ENCODE results near the gene DNAH10.

DNAH10 gene, protein sequence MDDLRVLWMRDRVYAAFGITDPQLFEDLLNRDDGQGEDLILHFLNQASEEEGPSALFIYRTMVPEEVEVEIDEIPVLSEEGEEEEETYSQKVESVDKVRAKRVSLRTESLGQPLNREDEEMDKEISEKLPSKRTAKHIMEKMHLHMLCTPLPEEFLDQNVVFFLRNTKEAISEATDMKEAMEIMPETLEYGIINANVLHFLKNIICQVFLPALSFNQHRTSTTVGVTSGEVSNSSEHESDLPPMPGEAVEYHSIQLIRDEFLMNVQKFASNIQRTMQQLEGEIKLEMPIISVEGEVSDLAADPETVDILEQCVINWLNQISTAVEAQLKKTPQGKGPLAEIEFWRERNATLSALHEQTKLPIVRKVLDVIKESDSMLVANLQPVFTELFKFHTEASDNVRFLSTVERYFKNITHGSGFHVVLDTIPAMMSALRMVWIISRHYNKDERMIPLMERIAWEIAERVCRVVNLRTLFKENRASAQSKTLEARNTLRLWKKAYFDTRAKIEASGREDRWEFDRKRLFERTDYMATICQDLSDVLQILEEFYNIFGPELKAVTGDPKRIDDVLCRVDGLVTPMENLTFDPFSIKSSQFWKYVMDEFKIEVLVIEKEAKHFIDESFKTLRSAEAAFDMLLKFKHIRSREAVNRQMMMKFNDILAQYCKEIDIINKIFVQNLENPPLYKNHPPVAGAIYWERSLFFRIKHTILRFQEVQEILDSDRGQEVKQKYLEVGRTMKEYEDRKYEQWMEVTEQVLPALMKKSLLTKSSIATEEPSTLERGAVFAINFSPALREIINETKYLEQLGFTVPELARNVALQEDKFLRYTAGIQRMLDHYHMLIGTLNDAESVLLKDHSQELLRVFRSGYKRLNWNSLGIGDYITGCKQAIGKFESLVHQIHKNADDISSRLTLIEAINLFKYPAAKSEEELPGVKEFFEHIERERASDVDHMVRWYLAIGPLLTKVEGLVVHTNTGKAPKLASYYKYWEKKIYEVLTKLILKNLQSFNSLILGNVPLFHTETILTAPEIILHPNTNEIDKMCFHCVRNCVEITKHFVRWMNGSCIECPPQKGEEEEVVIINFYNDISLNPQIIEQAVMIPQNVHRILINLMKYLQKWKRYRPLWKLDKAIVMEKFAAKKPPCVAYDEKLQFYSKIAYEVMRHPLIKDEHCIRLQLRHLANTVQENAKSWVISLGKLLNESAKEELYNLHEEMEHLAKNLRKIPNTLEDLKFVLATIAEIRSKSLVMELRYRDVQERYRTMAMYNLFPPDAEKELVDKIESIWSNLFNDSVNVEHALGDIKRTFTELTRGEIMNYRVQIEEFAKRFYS (N-terminal part only)

DNA sequence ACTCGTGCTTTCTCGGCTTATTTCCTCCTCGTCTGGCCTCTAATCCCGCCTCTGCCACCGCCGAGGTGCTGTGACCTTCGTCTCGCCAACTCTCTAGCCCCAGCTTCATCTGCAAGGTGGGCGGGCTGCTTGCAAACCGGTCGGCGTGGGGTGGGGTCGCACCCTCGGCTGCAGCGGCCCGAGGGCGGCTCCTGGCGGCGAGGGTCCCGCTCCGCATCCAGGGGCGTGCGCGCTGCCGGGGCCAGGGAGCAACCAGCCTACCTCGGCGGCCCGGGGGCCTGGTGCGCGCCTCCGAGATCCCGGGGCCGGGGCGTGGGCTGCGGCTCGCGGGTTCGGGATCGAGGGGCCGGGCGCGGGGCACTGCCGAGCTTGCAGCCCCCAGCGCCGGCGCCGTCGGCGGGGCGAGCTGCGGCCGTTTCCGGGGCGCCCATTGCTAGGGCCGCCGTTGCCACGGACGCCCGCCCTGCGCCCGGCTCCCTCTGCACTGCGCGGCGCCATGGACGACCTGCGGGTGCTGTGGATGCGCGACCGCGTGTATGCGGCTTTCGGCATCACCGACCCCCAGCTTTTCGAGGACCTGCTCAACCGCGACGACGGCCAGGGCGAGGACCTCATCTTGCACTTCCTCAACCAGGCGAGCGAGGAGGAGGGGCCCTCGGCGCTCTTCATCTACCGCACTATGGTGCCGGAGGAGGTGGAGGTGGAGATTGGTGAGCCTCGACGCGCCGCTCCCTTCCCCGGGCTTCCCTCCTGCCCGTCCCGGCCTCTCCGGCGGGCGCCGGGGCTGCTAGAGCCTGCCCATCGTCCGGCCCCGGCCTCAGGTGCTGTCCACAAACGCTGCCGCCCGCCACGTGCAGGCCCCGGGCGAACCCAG is at the start of gene DNAH10:
Gene DNAH10 (plus strand): TSS at position 461 of the 874 bp plus-strand sequence. CDS start 36 bp downstream, at position 497.
- no peaks in the 10 kb centered on the region for H3K36me3 ChIP-seq (ENCODE audit: control insufficient read depth, insufficient read depth, low read length)
- no peaks in the 10 kb centered on the region for H3K9me3 ChIP-seq (ENCODE audit: control insufficient read depth, insufficient read depth, low read length)
- H3K9ac ChIP-seq (ENCODE audit: low read depth, low read length) = no peak within 1 kb of the TSS
- H3K4me3 ChIP-seq (ENCODE audit: low read depth, low read length) = peak within 1 kb of the TSS; percentile 66
- H3K27me3 ChIP-seq (ENCODE audit: control insufficient read depth, insufficient read depth, low read length) = peaks cover 6% of the 10 kb centered on the region
- H3K4me1 ChIP-seq (ENCODE audit: control insufficient read depth, insufficient read depth, low read length) = no peaks in the 10 kb centered on the region

- H3K36me3 ChIP-seq (ENCODE audit: control insufficient read depth, insufficient read depth, low read length) = no peaks in the 10 kb centered on the region
Measured at GRCh38 chr12:123712780-123713319, 49.3 kb upstream of the DNAH10 start.

DNA sequence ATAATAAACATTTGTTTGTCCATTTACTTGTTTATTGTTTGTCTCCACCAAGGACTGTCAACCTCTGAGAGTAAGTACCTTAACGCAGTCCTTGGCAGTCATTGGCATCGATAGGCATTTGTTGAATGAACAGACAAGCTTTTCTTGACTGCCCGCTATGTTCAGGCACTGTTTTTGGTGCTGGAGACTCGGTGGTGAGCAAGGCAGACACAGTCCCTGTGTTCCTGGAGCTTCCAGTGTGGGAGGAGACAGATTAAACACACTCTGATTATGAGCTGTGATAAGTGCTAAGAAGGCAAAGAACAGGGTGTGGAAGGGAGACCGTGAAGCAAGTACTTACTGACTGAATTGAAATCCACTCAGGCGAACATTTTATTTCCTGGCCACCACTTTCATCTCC is 48.7 kb upstream of the DNAH10 start:
- Histone ChIP-seq H3K9ac (ENCODE audit: low read depth, low read length) (no peak overlapping the region), H3K4me1 (ENCODE audit: control insufficient read depth, insufficient read depth, low read length) (peaks cover 5% of the 10 kb centered on the region), H3K9me3 (ENCODE audit: control insufficient read depth, insufficient read depth, low read length) (no peaks in the 10 kb centered on the region), H3K27me3 (ENCODE audit: control insufficient read depth, insufficient read depth, low read length) (no peaks in the 10 kb centered on the region), H3K4me3 (ENCODE audit: low read depth, low read length) (peak overlapping the region; percentile 85), H3K36me3 (ENCODE audit: control insufficient read depth, insufficient read depth, low read length) (no peaks in the 10 kb centered on the region)

More at GRCh38 chr12:123712780-123713319, 49.3 kb upstream of the DNAH10 start:
- Histone ChIP-seq H3K27me3 (ENCODE audit: control insufficient read depth, insufficient read depth, low read length) (no peaks in the 10 kb centered on the region), H3K4me3 (ENCODE audit: low read depth, low read length) (peak overlapping the region; percentile 85), H3K9ac (ENCODE audit: low read depth, low read length) (peak overlapping the region; percentile 85), H3K4me1 (ENCODE audit: control insufficient read depth, insufficient read depth, low read length) (peaks cover 5% of the 10 kb centered on the region), H3K9me3 (ENCODE audit: control insufficient read depth, insufficient read depth, low read length) (no peaks in the 10 kb centered on the region)

DNA sequence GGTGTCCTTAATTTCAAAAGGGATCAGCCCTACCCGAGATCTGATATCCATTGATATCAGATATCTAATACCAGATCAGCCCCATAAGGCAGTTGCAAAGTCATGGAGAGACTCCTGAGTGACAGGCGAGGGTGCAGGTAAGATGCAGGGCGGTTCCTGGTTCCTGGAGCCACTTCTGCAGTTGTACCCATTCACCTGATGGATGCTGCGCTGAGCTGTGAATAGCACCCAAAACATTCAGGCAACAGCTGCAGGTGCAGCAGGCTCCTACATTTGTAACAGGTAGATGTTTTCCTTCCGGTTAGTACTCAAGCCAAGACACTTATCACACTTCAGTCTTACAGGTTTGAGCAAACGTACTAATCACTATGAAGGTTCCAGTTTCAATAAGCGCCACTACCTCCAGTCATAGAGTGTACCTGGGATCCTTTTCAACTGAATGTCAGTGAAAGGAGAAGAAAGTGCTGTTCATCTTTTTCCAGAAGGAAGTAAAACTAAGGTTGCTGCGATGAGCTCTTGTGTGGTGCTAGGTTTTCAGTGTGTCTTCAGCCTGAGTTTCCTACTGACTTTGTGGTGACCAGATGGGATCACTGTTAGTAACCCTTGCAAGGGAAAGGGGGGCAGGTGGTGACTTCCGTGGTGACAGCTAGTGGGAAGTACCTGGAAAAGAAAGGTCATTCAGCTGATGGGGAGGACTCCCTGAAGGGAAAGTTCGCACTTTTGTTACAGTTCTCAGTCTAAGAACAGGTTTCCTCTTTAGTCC is 48.1 kb upstream of the DNAH10 start:
- Histone ChIP-seq H3K36me3 (ENCODE audit: control insufficient read depth, insufficient read depth, low read length) (no peaks in the 10 kb centered on the region), H3K4me1 (ENCODE audit: control insufficient read depth, insufficient read depth, low read length) (peaks cover 5% of the 10 kb centered on the region), H3K9ac (ENCODE audit: low read depth, low read length) (no peak overlapping the region), H3K27me3 (ENCODE audit: control insufficient read depth, insufficient read depth, low read length) (no peaks in the 10 kb centered on the region), H3K9me3 (ENCODE audit: control insufficient read depth, insufficient read depth, low read length) (no peaks in the 10 kb centered on the region), H3K4me3 (ENCODE audit: low read depth, low read length) (no peak overlapping the region)

- no peaks in the 10 kb centered on the region for H3K36me3 ChIP-seq (ENCODE audit: control insufficient read depth, insufficient read depth, low read length)
- no peaks in the 10 kb centered on the region for H3K27me3 ChIP-seq (ENCODE audit: control insufficient read depth, insufficient read depth, low read length)
- H3K4me1 ChIP-seq (ENCODE audit: control insufficient read depth, insufficient read depth, low read length) = peaks cover 5% of the 10 kb centered on the region
- no peak overlapping the region for H3K9ac ChIP-seq (ENCODE audit: low read depth, low read length)
- H3K9me3 ChIP-seq (ENCODE audit: control insufficient read depth, insufficient read depth, low read length) = no peaks in the 10 kb centered on the region
- H3K4me3 ChIP-seq (ENCODE audit: low read depth, low read length) = no peak overlapping the region
Measured at GRCh38 chr12:123715195-123715594, 46.9 kb upstream of the DNAH10 start.

DNA sequence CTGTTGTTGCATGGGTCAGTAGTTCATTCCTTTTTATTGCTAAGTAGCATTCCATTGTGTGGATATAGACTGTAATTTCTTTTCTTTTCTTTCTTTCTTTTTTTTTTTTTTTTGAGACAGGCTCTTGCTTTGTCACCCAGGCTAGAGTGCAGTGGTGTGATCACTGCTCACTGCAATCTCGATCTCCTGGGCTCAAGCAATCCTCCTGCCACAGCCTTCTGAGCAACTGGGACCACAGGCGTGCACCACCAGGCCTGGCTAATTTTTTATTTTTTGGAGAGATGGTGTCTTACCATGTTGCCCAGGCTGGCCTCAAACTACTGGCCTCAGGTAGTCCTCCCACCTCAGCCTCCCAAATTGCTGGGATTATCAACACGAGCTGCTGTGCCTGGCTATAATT is 44.8 kb upstream of the DNAH10 start:
- Histone ChIP-seq H3K27me3 (ENCODE audit: control insufficient read depth, insufficient read depth, low read length) (no peaks in the 10 kb centered on the region), H3K36me3 (ENCODE audit: control insufficient read depth, insufficient read depth, low read length) (peaks cover 1% of the 10 kb centered on the region), H3K4me3 (ENCODE audit: low read depth, low read length) (no peak overlapping the region), H3K9ac (ENCODE audit: low read depth, low read length) (no peak overlapping the region), H3K9me3 (ENCODE audit: control insufficient read depth, insufficient read depth, low read length) (no peaks in the 10 kb centered on the region), H3K4me1 (ENCODE audit: control insufficient read depth, insufficient read depth, low read length) (peaks cover 5% of the 10 kb centered on the region)

GRCh38 chr12:123720141-123720814 is 41.8 kb upstream of the DNAH10 start:
- Histone ChIP-seq H3K36me3 (ENCODE audit: control insufficient read depth, insufficient read depth, low read length) (peaks cover 4% of the 10 kb centered on the region), H3K27me3 (ENCODE audit: control insufficient read depth, insufficient read depth, low read length) (no peaks in the 10 kb centered on the region), H3K4me3 (ENCODE audit: low read depth, low read length) (no peak overlapping the region), H3K4me1 (ENCODE audit: control insufficient read depth, insufficient read depth, low read length) (no peaks in the 10 kb centered on the region), H3K9me3 (ENCODE audit: control insufficient read depth, insufficient read depth, low read length) (no peaks in the 10 kb centered on the region), H3K9ac (ENCODE audit: low read depth, low read length) (no peak overlapping the region)

- Histone ChIP-seq H3K9me3 (ENCODE audit: control insufficient read depth, insufficient read depth, low read length) (no peaks in the 10 kb centered on the region), H3K36me3 (ENCODE audit: control insufficient read depth, insufficient read depth, low read length) (peaks cover 4% of the 10 kb centered on the region), H3K4me1 (ENCODE audit: control insufficient read depth, insufficient read depth, low read length) (no peaks in the 10 kb centered on the region), H3K9ac (ENCODE audit: low read depth, low read length) (no peak overlapping the region), H3K27me3 (ENCODE audit: control insufficient read depth, insufficient read depth, low read length) (no peaks in the 10 kb centered on the region), H3K4me3 (ENCODE audit: low read depth, low read length) (no peak overlapping the region)
Measured at GRCh38 chr12:123721245-123721644, 40.9 kb upstream of the DNAH10 start.

GRCh38 chr12:123723011-123723410 is 39.1 kb upstream of the DNAH10 start:
- Histone ChIP-seq H3K9me3 (ENCODE audit: control insufficient read depth, insufficient read depth, low read length) (no peaks in the 10 kb centered on the region), H3K4me3 (ENCODE audit: low read depth, low read length) (no peak overlapping the region), H3K36me3 (ENCODE audit: control insufficient read depth, insufficient read depth, low read length) (peaks cover 13% of the 10 kb centered on the region), H3K4me1 (ENCODE audit: control insufficient read depth, insufficient read depth, low read length) (no peaks in the 10 kb centered on the region), H3K27me3 (ENCODE audit: control insufficient read depth, insufficient read depth, low read length) (no peaks in the 10 kb centered on the region), H3K9ac (ENCODE audit: low read depth, low read length) (no peak overlapping the region)

DNA sequence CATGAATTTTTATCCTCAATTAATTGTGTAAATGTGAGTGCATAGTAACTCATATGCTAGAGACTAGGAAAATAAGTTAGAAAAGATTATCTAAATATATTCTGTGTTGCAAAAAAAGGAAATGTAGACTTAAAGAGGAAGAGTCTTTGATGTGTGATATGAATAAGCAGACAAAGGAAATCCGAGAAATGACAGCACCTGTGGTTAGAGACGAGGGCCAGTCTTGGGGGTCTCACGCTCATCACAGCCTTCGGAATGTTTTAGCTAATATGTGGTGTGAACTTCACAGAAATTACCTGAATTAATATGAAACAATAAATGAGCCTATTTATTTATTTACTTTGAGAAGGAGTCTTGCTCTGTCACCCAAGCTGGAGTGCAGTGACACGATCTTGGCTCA is 38.3 kb upstream of the DNAH10 start:
- Histone ChIP-seq H3K4me1 (ENCODE audit: control insufficient read depth, insufficient read depth, low read length) (no peaks in the 10 kb centered on the region), H3K27me3 (ENCODE audit: control insufficient read depth, insufficient read depth, low read length) (no peaks in the 10 kb centered on the region), H3K9ac (ENCODE audit: low read depth, low read length) (no peak overlapping the region), H3K9me3 (ENCODE audit: control insufficient read depth, insufficient read depth, low read length) (no peaks in the 10 kb centered on the region), H3K4me3 (ENCODE audit: low read depth, low read length) (no peak overlapping the region), H3K36me3 (ENCODE audit: control insufficient read depth, insufficient read depth, low read length) (peaks cover 19% of the 10 kb centered on the region)

All from iPS-15b (cell line).